ENCODE data around the gene NLRP13.

GRCh38 chr19:55958356-55958755 is 26.2 kb upstream of the NLRP13 start:
- TF ChIP-seq ZNF41 (CRISPR knock-in tag; conservative IDR thresholded peaks at IDR 0.05) (no peak), ZNF785 (CRISPR knock-in tag; IDR thresholded peaks at IDR 0.05) (no peak), SIN3A (IDR thresholded peaks at IDR 0.05; ENCODE audit: borderline replicate concordance in 2 of 2, control insufficient read depth in 1 of 2, low read depth in 2 of 2, low read length in 2 of 2) (no peak), ZBTB34 (CRISPR knock-in tag; IDR thresholded peaks at IDR 0.05) (no peak), KLF16 (IDR thresholded peaks at IDR 0.05) (no peak), CREB1 (IDR thresholded peaks at IDR 0.05) (no peak), CREB1 (CRISPR knock-in tag; IDR thresholded peaks at IDR 0.05) (no peak), BHLHE40 (IDR thresholded peaks at IDR 0.05; ENCODE audit: low read length) (no peak), ZSCAN29 (IDR thresholded peaks at IDR 0.05) (no peak), ZNF696 (CRISPR knock-in tag; conservative IDR thresholded peaks at IDR 0.05) (no peak)
